Heart right ventricle (tissue), 16 donors: Measurements from ENCODE around the gene ERCC1. TPM values are rescaled to one million over a fixed set of nuclear protein-coding genes. Genes with fewer than 3 reads are reported as not detected.

Experiments
- ATAC-seq, 8 donors: fragments of 200-7000 bp; cut with Tn5 transposase; one replicate each; pipeline ENCODE4 v1.9.1; 2020; ENCODE audit warnings: mild to moderate bottlenecking in 8 of 8, moderate library complexity in 8 of 8, moderate number of reproducible peaks in 1 of 8
- DNase-seq, 2 donors: peaks; one replicate each; pipeline ENCODE4 v3.0.0-alpha.2; 2020
- H3K27ac ChIP-seq, 10 donors: fragments of 200-600 bp; sonication (generic) in 2 of 10; one replicate each; pipeline versions ENCODE4 v1.5.0 to v1.8.0; 2020 to 2022; ENCODE audit warnings: mild to moderate bottlenecking in 3 of 10
- H3K27me3 ChIP-seq, 7 donors: fragments of 200-600 bp; one replicate each; pipeline ENCODE4 v1.8.0; 2021 to 2022; ENCODE audit warnings: mild to moderate bottlenecking in 2 of 7
- H3K36me3 ChIP-seq, 9 donors: fragments of 200-600 bp; sonication (generic) in 1 of 9; one replicate each; pipeline versions ENCODE4 v1.5.0 to v1.8.0; 2020 to 2022; ENCODE audit warnings: mild to moderate bottlenecking in 2 of 9
- H3K4me1 ChIP-seq, 9 donors: fragments of 200-600 bp; sonication (generic) in 1 of 9; one replicate each; pipeline versions ENCODE4 v1.5.0 to v1.8.0; 2020 to 2022; ENCODE audit warnings: mild to moderate bottlenecking in 4 of 9
- H3K4me3 ChIP-seq, 10 donors: fragments of 200-600 bp; sonication (generic) in 2 of 10; one replicate each; pipeline versions ENCODE4 v1.5.0 to v1.8.0; 2020 to 2022; ENCODE audit warnings: mild to moderate bottlenecking in 7 of 10, moderate library complexity in 2 of 10
- H3K9me3 ChIP-seq, 11 donors: fragments of 200-600 bp in 10 of 11; sonication (generic) in 2 of 11; one replicate each; pipeline versions ENCODE4 v1.5.0 to v1.8.0; 2013 to 2022; ENCODE audit warnings: mild to moderate bottlenecking in 2 of 11, control low read depth in 1 of 11, moderate library complexity in 1 of 11
- CTCF ChIP-seq, 9 donors: fragments of 200-600 bp; sonication (generic) in 2 of 9; IDR thresholded peaks; one replicate each; pipeline versions ENCODE4 v1.5.0 to v1.8.0; 2021 to 2022; ENCODE audit warnings: antibody characterized with exemption in 9 of 9, mild to moderate bottlenecking in 5 of 9, moderate library complexity in 1 of 9
- WGBS, 2 donors: extraction: QIAGEN DNeasy Blood & Tissue Kit; methylation state at CpG; one replicate each; pipeline ENCODE4 v1.1.7; 2013; ENCODE audit warnings: inconsistent platforms in 1 of 2; 5-methylcytosine and 5-hydroxymethylcytosine counted together
- intact Hi-C, 10 donors: fragments of 100-400 bp; cut with DNase I; formaldehyde crosslinking; loops; one replicate each; pipeline versions ENCODE4 v1.11.1 to v1.14.2; 2022
- polyA plus RNA-seq, 2 donors: library from polyadenylated mRNA; stranded (reverse); fragments of 200-250 nt; gene quantifications; one replicate each; pipeline ENCODE4 v1.2.3, GENCODE V29; 2013
- total RNA-seq, 10 donors: library from RNA; stranded (reverse); fragmentation: NEBNext Ultra II Directional in 3 of 10; extraction: Animal tissue kit (Norgen Biotek cat#: 25700) in 3 of 10; gene quantifications; one replicate each; pipeline versions ENCODE4 v1.2.1 to v1.2.4, GENCODE V29; 2021 to 2023
- donor health status: Arrhythmogenic right ventricular cardiomyopathy.
- donor health status: ischemic (EF 13 %, LVEDD 7.1; RV severe dilation, severe dysfunction).
- donor health status: healthy with polysubstance abuse.
- donor health status: DM: no; HTN: yes; CAD: no.
- donor health status: DM: no; HTN: no; CAD: no.
- donor health status: ischemic (EF 25% LVEDD 6.9; RV normal size, moderate dysfunction).
- donor health status: ischemic (EF 25% LVEDD 5.7; RV mildly dilated, moderate dysfunction).
- donor health status: healthy.
- donor health status: DM: yes; HTN: yes; CAD: no.
- donor health status: Ischemic cardiomyopathy.
- donor health status: ischemic (EF 35%, LVEDD 5.7; RV mildly dilated, moderate dysfunction).
- donor health status: nonischemic (EF 11% LVEDD 7.7; RV severe dilation, severe dysfunction).
- donor health status: DM: yes; HTN: yes; CAD: no.
- donor health status: PGD.
- donor health status: ischemic (EF 29% LVEDD 5.4; RV normal size, mild dysfunction).
- donor health status: nonischemic (EF 23%, LVEDD 6.1; RV moderate dilation, normal function).

Gene ERCC1
- total and polyA plus RNA-seq, 12 donors, result 113 to 194 (median 143) TPM

- Histone ChIP-seq H3K27ac (peak within 1 kb of the TSS; percentile 49 to 98 (median 94)), H3K4me1 (peaks cover 8 to 43% (median 34%) of the 10 kb centered on the region in 9 donors), H3K36me3 (no peaks in the 10 kb centered on the region), H3K4me3 (peak within 1 kb of the TSS; percentile 41 to 82 (median 74)), H3K9me3 (no peaks in the 10 kb centered on the region), H3K27me3 (peaks cover 0 to 15% (median 0%) of the 10 kb centered on the region in 7 donors)
- WGBS, 2 donors, result 0% methylated on average over 56 of the region's 56 CpGs
- peak in 1 of 9 donors; percentile 24 for TF ChIP-seq CTCF (IDR thresholded peaks at IDR 0.05)
- peak; percentile 60 to 76 (median 66) for ATAC-seq
- DNase-seq, result peak; percentile 94 to 96
- intact Hi-C loops, result loop anchor here in 2 of 10 donors (2.0 kb wide), 2 partner anchors 17 to 25 kb away; no protein-coding TSS in a partner anchor
These were observed 43.9 kb upstream of the ERCC1 start, which contains the start of gene FOSB for GRCh38 chr19:45467456-45468158. Gene FOSB (plus strand): TSS chr19:45467996. CDS start chr19:45468587, 591 bp downstream.

- H3K27me3 ChIP-seq, result peaks cover 0 to 10% (median 0%) of the 10 kb centered on the region in 7 donors
- H3K36me3 ChIP-seq, result no peaks in the 10 kb centered on the region
- no peaks in the 10 kb centered on the region for H3K9me3 ChIP-seq
- TF ChIP-seq CTCF (IDR thresholded peaks at IDR 0.05), result peak in 3 of 9 donors; percentile 17 to 37 (median 29)
- DNase-seq (no peak), ATAC-seq (no peak)
- H3K4me1 ChIP-seq, result peaks cover 8 to 38% (median 29%) of the 10 kb centered on the region in 9 donors
- peak overlapping the region; percentile 41 to 82 (median 74) for H3K4me3 ChIP-seq
- intact Hi-C loops, result no loop called here
- peak overlapping the region in 9 of 10 donors; percentile 89 to 98 (median 95) for H3K27ac ChIP-seq
- WGBS, 2 donors, result 1 to 2% methylated on average over 11 of the region's 11 CpGs
These were observed 43.4 kb upstream of the ERCC1 start for GRCh38 chr19:45467115-45467455.

- no peaks in the 10 kb centered on the region for H3K9me3 ChIP-seq
- ATAC-seq (no peak), DNase-seq (no peak)
- TF ChIP-seq CTCF (IDR thresholded peaks at IDR 0.05), result no peak
- H3K27me3 ChIP-seq, result no peaks in the 10 kb centered on the region
- peaks cover 6 to 29% (median 18%) of the 10 kb centered on the region in 9 donors for H3K4me1 ChIP-seq
- 60 to 63% methylated on average over 8 of the region's 8 CpGs for WGBS, 2 donors
- H3K36me3 ChIP-seq, result no peaks in the 10 kb centered on the region
- no peak overlapping the region for H3K27ac ChIP-seq
- intact Hi-C loops, result no loop called here
- H3K4me3 ChIP-seq, result no peak overlapping the region
These were observed 41.2 kb upstream of the ERCC1 start for GRCh38 chr19:45464852-45465441.

- 92% methylated on average over 2 of the region's 2 CpGs for WGBS, 2 donors
- H3K4me1 ChIP-seq, result peaks cover 6 to 22% (median 16%) of the 10 kb centered on the region in 9 donors
- no peak overlapping the region for H3K27ac ChIP-seq
- H3K4me3 ChIP-seq, result no peak overlapping the region
- H3K36me3 ChIP-seq, result no peaks in the 10 kb centered on the region
- no peaks in the 10 kb centered on the region for H3K27me3 ChIP-seq
- DNase-seq, result no peak
- intact Hi-C loops, result no loop called here
- no peak for ATAC-seq
- H3K9me3 ChIP-seq, result no peaks in the 10 kb centered on the region
- no peak for TF ChIP-seq CTCF (IDR thresholded peaks at IDR 0.05)
These were observed 40.6 kb upstream of the ERCC1 start for GRCh38 chr19:45464274-45464673.
